Thyroid gland (tissue), 4 donors: ENCODE data around the gene LMBR1.

Experiments
- CTCF ChIP-seq, 6 experiments: fragments of 200-600 bp in 3 of 6; fragments of 450-650 bp in 3 of 6; sonication (generic) in 3 of 6; IDR thresholded peaks; one replicate each; pipeline ENCODE4 v1.5.1; 2016 to 2019; ENCODE audit warnings: antibody characterized with exemption in 6 of 6, mild to moderate bottlenecking in 2 of 6, inconsistent platforms in 1 of 6, moderate library complexity in 1 of 6
- POLR2A ChIP-seq, 2 donors: fragments of 450-650 bp; IDR thresholded peaks; one replicate each; pipeline ENCODE4 v1.6.1; 2017; ENCODE audit warnings: antibody characterized with exemption in 2 of 2, mild to moderate bottlenecking in 2 of 2, moderate library complexity in 1 of 2

GRCh38 chr7:156665101-156665500 lies 227.9 kb downstream of the LMBR1 start:
- no peak for TF ChIP-seq CTCF (IDR thresholded peaks at IDR 0.05)
- TF ChIP-seq POLR2A (IDR thresholded peaks at IDR 0.05), result no peak
